IMR-90 (cell line): Measurements from ENCODE around the gene WEE2.

Source experiments
- FOS ChIP-seq: fragments of 150-350 bp; IDR thresholded peaks from 2 replicates; pipeline ENCODE4 v1.6.1; 2016; ENCODE audit warnings: low read depth, low read length
- MAFK ChIP-seq: IDR thresholded peaks from 2 replicates; pipeline ENCODE4 v1.6.1; 2012; ENCODE audit warnings: low read depth, low read length, improper control_type of control experiment
- POLR2A ChIP-seq: IDR thresholded peaks from 2 replicates; pipeline ENCODE4 v1.6.1; 2012; ENCODE audit warnings: mild to moderate bottlenecking, low read depth, low read length
- TF ChIP-seq, protein P1 (sequence below): conservative IDR thresholded peaks from 2 replicates; pipeline ENCODE4 v1.5.1; 2012; ENCODE audit warnings: mild to moderate bottlenecking, low read depth, low read length, improper control_type of control experiment

DNA sequence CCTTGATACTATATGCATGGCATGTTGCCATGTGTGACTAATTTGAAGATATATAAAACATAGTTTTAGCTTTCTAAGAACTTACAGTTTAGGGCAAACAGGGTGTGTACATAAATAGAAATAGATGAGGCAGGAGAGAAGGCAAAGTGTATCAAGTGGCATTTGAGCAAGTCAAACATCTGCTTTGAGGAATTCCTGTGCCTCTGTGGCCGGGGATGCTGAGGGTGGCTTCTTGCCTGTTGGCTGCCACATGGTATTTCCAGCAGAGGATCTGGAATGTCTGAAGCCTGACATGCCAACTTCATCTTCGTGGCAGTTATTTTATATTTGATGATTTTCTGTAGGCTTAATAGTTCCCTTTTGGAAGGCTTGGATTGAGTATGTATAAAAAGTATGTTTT is 36.0 kb downstream of the WEE2 start:
- TF ChIP-seq, protein P1, sequence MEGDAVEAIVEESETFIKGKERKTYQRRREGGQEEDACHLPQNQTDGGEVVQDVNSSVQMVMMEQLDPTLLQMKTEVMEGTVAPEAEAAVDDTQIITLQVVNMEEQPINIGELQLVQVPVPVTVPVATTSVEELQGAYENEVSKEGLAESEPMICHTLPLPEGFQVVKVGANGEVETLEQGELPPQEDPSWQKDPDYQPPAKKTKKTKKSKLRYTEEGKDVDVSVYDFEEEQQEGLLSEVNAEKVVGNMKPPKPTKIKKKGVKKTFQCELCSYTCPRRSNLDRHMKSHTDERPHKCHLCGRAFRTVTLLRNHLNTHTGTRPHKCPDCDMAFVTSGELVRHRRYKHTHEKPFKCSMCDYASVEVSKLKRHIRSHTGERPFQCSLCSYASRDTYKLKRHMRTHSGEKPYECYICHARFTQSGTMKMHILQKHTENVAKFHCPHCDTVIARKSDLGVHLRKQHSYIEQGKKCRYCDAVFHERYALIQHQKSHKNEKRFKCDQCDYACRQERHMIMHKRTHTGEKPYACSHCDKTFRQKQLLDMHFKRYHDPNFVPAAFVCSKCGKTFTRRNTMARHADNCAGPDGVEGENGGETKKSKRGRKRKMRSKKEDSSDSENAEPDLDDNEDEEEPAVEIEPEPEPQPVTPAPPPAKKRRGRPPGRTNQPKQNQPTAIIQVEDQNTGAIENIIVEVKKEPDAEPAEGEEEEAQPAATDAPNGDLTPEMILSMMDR: no peak
- TF ChIP-seq MAFK: no peak
- TF ChIP-seq FOS: no peak
- no peak for TF ChIP-seq POLR2A
